Measurements from ENCODE around the gene RFPL3.
"Not testable (repeated sequence)": the region's sequence is repeated elsewhere in the genome, so short reads cannot be mapped to it uniquely, and the experiment has no call there.

Gene RFPL3

GRCh38 chr22:32331236-32331917 is 26.3 kb upstream of the RFPL3 start:
- DNase-seq = no peak

GRCh38 chr22:32331918-32332725 is 25.5 kb upstream of the RFPL3 start:
- DNase-seq = no peak

GRCh38 chr22:32333141-32333768 is 24.4 kb upstream of the RFPL3 start:
- no peak for DNase-seq

GRCh38 chr22:32333769-32334659 is 23.7 kb upstream of the RFPL3 start:
- DNase-seq = no peak

GRCh38 chr22:32334660-32335365 is 22.9 kb upstream of the RFPL3 start:
- DNase-seq = no peak

- no peak for DNase-seq
Observed at GRCh38 chr22:32335471-32335870, 22.2 kb upstream of the RFPL3 start.

GRCh38 chr22:32336121-32336603 is 21.5 kb upstream of the RFPL3 start:
- DNase-seq = no peak

GRCh38 chr22:32336771-32337424 is 20.8 kb upstream of the RFPL3 start:
- DNase-seq = no peak

- not testable (repeated sequence) for DNase-seq
Observed at GRCh38 chr22:32337425-32337824, 20.2 kb upstream of the RFPL3 start.

- no peak for DNase-seq
Observed at GRCh38 chr22:32338757-32339156, 18.9 kb upstream of the RFPL3 start.

GRCh38 chr22:32339190-32340012 is 18.3 kb upstream of the RFPL3 start:
- DNase-seq = no peak

- DNase-seq = no peak
Observed at GRCh38 chr22:32340411-32340810, 17.3 kb upstream of the RFPL3 start.

- no peak for DNase-seq
Observed at GRCh38 chr22:32341122-32341740, 16.4 kb upstream of the RFPL3 start.

- DNase-seq = no peak
Observed at GRCh38 chr22:32342977-32343376, 14.7 kb upstream of the RFPL3 start.

- no peak for DNase-seq
Observed at GRCh38 chr22:32343941-32344340, 13.7 kb upstream of the RFPL3 start.

GRCh38 chr22:32348031-32348611 is 9.5 kb upstream of the RFPL3 start:
- no peak for DNase-seq

GRCh38 chr22:32351875-32352274 is 5.8 kb upstream of the RFPL3 start:
- DNase-seq = not testable (repeated sequence)

GRCh38 chr22:32352681-32353080 is 5.0 kb upstream of the RFPL3 start:
- no peak for DNase-seq

GRCh38 chr22:32353292-32353691 is 4.4 kb upstream of the RFPL3 start:
- DNase-seq = no peak

- DNase-seq = no peak
Observed at GRCh38 chr22:32353840-32354239, 3.8 kb upstream of the RFPL3 start.

All from central memory CD4-positive, alpha-beta T cell (primary cell).